Stimulated activated memory B cell treated with anti-CD40 and anti-IgM and Interleukin-4, amounts not matched to agents 10 μg/mL and 1 μg/mL and 100 μg/mL, for 72 hours (primary cell): Measurements from ENCODE around the gene RPL23.
A peak's percentile ranks its signal among the peaks of the same experiment; 100 is the strongest.

ENCODE experiments used
- ATAC-seq: fragments of 150-1000 bp; cut with Tn5 transposase; 2 replicates; pipeline ENCODE4 v1.10.0; 2021
- H3K27ac Mint-ChIP-seq: one replicate; pipeline ENCODE4 v1.8.0; 2022; ENCODE audit warnings: mild to moderate bottlenecking, mixed read lengths
- H3K27me3 Mint-ChIP-seq: one replicate; pipeline ENCODE4 v1.8.0; 2022; ENCODE audit warnings: mixed read lengths
- H3K36me3 Mint-ChIP-seq: one replicate; pipeline ENCODE4 v1.8.0; 2022; ENCODE audit warnings: mixed read lengths
- H3K4me1 Mint-ChIP-seq: one replicate; pipeline ENCODE4 v1.8.0; 2022; ENCODE audit warnings: mixed read lengths
- H3K4me3 Mint-ChIP-seq: one replicate; pipeline ENCODE4 v1.8.0; 2022; ENCODE audit warnings: mild to moderate bottlenecking, moderate library complexity, mixed read lengths
- H3K9me3 Mint-ChIP-seq: one replicate; pipeline ENCODE4 v1.8.0; 2022; ENCODE audit warnings: mixed read lengths

The RPL23 gene

DNA sequence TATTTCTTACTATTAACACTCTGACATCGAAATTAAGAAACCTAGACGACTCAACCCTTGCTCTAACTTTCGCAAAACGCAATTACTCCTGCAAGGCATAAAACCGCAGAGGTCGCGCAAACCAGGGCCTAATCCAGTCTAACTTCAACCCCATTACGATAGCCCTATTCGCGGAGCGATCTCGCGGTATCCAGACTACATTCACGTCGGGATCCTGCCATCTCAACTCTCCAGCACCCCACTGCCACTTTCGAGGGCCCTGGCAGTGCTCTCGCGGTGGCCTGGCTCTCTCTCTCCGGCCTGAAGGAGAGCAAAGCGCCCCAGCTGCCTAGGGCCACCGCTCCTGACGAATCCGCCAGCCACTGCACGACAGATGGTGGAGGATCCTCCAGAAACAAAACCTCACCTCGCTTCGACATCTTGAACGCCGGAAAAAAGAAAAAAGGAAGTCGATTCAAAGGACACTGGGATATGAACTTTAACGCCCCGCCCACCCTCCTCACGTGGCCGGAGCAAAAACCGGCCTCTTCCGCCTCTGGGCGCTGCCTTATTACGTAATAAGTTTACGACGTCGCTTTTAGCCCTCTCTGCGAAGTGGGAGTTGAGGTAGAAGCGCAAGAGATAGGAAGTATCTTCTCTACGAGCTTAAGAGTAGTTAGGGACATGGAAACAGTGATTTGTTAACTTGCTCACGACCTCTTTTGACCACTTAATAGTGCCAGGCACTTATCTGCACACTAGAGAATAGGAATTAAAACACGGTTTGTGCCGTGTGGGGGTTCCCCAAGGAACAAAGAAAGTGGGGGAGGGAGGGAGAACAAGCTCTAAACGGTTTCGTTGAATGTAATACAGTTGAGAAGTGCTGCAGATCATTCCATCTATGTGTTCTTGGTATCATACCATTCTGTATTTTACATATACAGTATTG, at the start of gene RPL23:
Gene RPL23, minus strand, starts transcription at position 430 of the 928 bp plus-strand sequence. Its CDS starts 11 bp downstream, at position 419.
- Mint-ChIP-seq H3K36me3 (peaks cover 47% of the 10 kb centered on the region), H3K9me3 (no peaks in the 10 kb centered on the region), H3K4me3 (peak within 1 kb of the TSS; percentile 99), H3K27me3 (no peaks in the 10 kb centered on the region), H3K27ac (peak within 1 kb of the TSS; percentile 100), H3K4me1 (peaks cover 56% of the 10 kb centered on the region)
- peak; percentile 97 for ATAC-seq

DNA sequence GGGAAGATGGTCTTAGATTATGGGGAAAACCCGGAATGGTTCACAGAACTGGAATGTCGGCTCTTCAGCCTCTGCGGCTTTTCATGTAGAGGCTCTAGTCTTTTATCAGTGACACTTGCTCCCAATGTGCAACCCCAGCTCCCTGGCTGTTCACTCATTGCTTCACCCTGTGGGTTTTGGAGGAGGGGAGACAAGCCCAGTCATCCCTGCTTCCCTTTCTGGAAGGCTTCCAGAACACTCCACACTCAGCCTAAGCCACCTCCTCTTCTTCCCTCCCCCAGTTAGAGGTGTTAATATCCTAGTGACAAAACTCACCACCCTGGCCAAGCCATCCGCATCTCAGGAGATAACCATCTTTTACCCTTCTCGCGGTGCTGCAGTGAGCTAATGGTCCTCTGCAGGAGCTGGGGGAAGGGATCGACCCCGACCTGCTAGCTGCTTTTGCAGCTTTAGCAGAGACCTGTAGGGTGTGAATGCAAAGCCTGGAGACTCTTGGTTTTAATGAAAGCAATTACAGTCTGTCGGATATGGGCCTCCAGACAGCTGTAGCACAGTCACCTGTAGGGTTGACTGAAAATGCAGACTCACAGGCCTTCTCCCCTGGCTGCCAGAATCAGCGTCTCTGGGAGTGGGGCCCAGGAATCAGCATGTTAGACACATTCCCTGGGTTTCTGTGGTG, 47.6 kb upstream of the RPL23 start:
- no peak for ATAC-seq
- peaks cover 26% of the 10 kb centered on the region for H3K36me3 Mint-ChIP-seq
- H3K27me3 Mint-ChIP-seq = no peaks in the 10 kb centered on the region
- no peak overlapping the region for H3K27ac Mint-ChIP-seq
- peaks cover 41% of the 10 kb centered on the region for H3K4me1 Mint-ChIP-seq
- no peaks in the 10 kb centered on the region for H3K9me3 Mint-ChIP-seq
- H3K4me3 Mint-ChIP-seq = no peak overlapping the region

DNA sequence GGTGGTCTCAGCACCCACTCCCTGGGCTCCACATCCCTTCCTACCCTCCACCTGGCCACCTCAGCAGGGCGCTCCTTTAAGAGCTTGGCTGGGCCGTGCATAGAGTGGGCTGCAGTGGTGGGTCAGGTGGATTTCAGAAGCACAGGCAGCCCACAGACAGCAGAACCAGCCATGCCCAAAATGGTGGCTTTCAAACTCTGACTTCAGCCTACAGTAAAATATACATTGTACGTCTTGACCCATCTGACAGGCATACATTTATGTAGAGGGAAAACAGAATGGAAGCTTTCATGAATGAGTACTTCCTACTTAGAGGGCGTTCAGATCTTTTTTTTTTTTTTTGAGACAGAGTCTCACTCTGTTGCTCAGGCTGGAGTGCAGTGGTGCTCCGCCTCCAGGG, 45.9 kb upstream of the RPL23 start:
- ATAC-seq = peak; percentile 37
- peaks cover 36% of the 10 kb centered on the region for H3K36me3 Mint-ChIP-seq
- peak overlapping the region; percentile 91 for H3K27ac Mint-ChIP-seq
- H3K4me1 Mint-ChIP-seq = peaks cover 28% of the 10 kb centered on the region
- H3K9me3 Mint-ChIP-seq = no peaks in the 10 kb centered on the region
- no peaks in the 10 kb centered on the region for H3K27me3 Mint-ChIP-seq
- H3K4me3 Mint-ChIP-seq = peak overlapping the region; percentile 63

DNA sequence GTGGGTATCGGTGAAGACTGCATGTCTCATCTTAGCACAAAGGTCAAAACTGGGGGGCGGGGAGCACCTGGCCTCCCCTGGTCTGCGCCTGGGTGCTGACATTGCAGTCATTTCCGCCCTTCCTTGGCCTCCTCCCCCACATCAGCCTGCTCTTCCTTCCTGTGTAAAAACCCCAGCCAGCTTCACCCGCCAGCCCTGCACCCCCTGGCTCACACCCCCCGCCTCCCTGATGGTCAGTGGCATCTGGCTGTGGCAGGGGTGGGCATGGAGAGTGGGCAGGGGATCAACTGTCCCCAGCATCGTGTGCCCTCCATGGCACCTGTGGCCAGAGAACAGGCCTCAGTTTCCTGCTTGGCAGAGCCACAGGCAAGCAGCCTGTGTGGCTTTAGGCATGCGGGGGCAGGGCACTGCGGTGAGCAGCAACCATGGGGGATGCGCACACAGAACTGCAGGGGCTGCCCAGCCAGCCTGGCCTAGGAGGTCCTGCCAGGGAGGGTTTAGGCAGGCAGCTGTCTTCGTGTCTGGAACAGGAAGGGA, 45.4 kb upstream of the RPL23 start:
- H3K27me3 Mint-ChIP-seq = no peaks in the 10 kb centered on the region
- peak; percentile 96 for ATAC-seq
- H3K4me3 Mint-ChIP-seq = peak overlapping the region; percentile 63
- no peaks in the 10 kb centered on the region for H3K9me3 Mint-ChIP-seq
- peaks cover 42% of the 10 kb centered on the region for H3K36me3 Mint-ChIP-seq
- H3K27ac Mint-ChIP-seq = peak overlapping the region; percentile 91
- peaks cover 33% of the 10 kb centered on the region for H3K4me1 Mint-ChIP-seq

GRCh38 chr17:38898291-38898679, 44.8 kb upstream of the RPL23 start:
- peak; percentile 44 for ATAC-seq
- H3K27me3 Mint-ChIP-seq = no peaks in the 10 kb centered on the region
- H3K4me3 Mint-ChIP-seq = peak overlapping the region; percentile 63
- H3K36me3 Mint-ChIP-seq = peaks cover 41% of the 10 kb centered on the region
- H3K27ac Mint-ChIP-seq = peak overlapping the region; percentile 91
- H3K4me1 Mint-ChIP-seq = peaks cover 39% of the 10 kb centered on the region
- H3K9me3 Mint-ChIP-seq = no peaks in the 10 kb centered on the region

DNA sequence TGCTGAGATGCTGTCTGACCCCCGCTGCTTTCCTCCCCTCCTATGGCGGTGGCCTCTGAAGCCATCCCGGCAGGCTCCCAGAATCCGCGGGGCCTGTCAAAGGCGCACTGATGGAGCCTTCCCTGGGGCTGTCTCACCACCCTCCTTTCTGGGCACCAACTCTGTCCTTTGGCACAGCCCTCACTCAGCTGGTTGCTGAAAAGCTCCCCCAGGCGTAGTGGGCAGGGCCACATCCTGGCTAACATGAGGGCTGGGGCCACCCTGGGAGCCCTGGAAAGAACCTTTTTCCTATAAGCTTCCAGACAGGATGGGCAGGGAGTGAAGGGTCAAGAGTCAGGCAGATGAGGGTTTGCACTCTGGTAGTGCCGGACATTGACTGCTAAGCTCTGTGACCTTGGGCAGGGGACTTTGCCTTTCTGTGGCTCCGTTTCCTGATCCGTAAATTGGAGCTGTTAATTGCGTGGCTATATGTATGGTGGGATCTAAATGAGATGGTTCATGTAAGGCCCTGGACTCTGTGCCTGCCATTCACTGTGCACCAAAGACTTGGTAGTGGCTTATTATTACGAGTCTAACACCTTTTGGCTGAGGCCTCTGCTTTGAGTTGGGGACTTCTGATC, 44.3 kb upstream of the RPL23 start:
- Mint-ChIP-seq H3K27me3 (no peaks in the 10 kb centered on the region), H3K4me3 (peak overlapping the region; percentile 63), H3K36me3 (peaks cover 38% of the 10 kb centered on the region), H3K4me1 (peaks cover 44% of the 10 kb centered on the region), H3K27ac (peak overlapping the region; percentile 91), H3K9me3 (no peaks in the 10 kb centered on the region)
- no peak for ATAC-seq

- Mint-ChIP-seq H3K4me1 (peaks cover 50% of the 10 kb centered on the region), H3K4me3 (no peak overlapping the region), H3K36me3 (peaks cover 44% of the 10 kb centered on the region), H3K27me3 (no peaks in the 10 kb centered on the region), H3K9me3 (no peaks in the 10 kb centered on the region), H3K27ac (peak overlapping the region; percentile 91)
- no peak for ATAC-seq
Observed at GRCh38 chr17:38897176-38897575, 43.7 kb upstream of the RPL23 start.

- Mint-ChIP-seq H3K27ac (peak overlapping the region; percentile 46), H3K36me3 (peaks cover 51% of the 10 kb centered on the region), H3K4me1 (peaks cover 57% of the 10 kb centered on the region), H3K4me3 (no peak overlapping the region), H3K9me3 (no peaks in the 10 kb centered on the region), H3K27me3 (no peaks in the 10 kb centered on the region)
- ATAC-seq = no peak
Observed at GRCh38 chr17:38896346-38896954, 42.9 kb upstream of the RPL23 start.

DNA sequence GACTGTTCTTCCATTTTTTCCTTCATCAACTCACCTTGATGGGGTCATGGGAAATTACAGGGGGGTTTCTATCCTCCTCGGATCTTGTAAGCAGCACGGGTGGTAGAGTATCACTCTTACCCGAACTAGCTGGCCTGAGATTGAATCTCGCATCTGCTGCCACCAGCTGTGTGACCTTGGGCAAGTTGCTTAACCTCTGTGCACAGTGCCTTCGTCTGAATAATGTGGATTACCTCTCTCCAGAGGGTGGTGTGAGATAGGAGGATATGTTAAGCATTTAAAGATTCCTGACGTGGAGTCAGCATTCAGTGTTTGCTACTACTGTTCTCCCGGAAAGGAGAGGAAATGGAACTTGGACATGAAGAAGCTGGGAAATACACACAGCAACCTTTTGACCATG, 40.8 kb upstream of the RPL23 start:
- Mint-ChIP-seq H3K4me3 (no peak overlapping the region), H3K36me3 (peaks cover 55% of the 10 kb centered on the region), H3K9me3 (no peaks in the 10 kb centered on the region), H3K4me1 (peaks cover 68% of the 10 kb centered on the region), H3K27me3 (no peaks in the 10 kb centered on the region), H3K27ac (peak overlapping the region; percentile 86)
- no peak for ATAC-seq

DNA sequence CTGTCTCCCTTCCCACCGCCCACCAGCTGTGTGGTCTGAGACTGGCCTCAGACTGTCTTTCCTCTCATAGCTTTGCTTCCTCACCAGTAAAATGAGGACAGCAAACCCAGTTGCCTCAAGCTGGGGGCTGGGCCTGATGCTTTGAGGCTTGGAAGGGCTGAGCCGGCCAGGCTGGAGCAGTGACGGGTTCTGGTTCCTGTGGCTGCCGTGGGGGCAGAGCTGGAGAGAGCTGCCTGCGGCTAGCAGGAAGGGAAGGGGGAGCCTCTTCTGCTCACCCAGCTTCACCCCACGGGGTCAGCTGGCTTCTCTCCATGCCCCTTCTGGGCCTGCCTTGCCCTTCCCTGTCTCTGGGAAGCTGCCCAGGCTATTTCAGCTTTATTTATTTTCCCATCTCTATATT, 40.1 kb upstream of the RPL23 start:
- no peaks in the 10 kb centered on the region for H3K27me3 Mint-ChIP-seq
- no peak for ATAC-seq
- H3K36me3 Mint-ChIP-seq = peaks cover 55% of the 10 kb centered on the region
- peaks cover 62% of the 10 kb centered on the region for H3K4me1 Mint-ChIP-seq
- H3K27ac Mint-ChIP-seq = peak overlapping the region; percentile 86
- H3K9me3 Mint-ChIP-seq = no peaks in the 10 kb centered on the region
- H3K4me3 Mint-ChIP-seq = no peak overlapping the region

DNA sequence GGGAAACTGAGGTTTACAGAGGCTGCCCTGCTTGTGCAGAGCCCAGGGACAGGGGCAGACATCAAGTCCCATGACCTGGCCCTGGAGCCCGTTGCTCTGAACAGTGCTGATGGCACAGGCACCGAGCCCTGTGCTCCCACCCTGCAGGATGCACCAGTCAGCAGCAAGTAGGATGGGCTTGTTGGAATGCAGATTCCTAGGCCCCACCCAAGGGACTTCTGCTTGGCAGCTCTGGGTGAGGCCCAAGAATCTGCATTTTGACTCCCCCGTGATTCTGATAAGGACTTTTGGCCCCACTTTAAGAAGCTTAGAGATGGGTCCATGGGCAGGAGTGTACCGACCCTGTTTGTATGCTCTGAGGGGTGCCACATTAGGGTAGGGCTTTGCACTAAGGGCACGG, 39.6 kb upstream of the RPL23 start:
- peaks cover 57% of the 10 kb centered on the region for H3K4me1 Mint-ChIP-seq
- no peaks in the 10 kb centered on the region for H3K9me3 Mint-ChIP-seq
- peak overlapping the region; percentile 86 for H3K27ac Mint-ChIP-seq
- ATAC-seq = no peak
- no peak overlapping the region for H3K4me3 Mint-ChIP-seq
- H3K36me3 Mint-ChIP-seq = peaks cover 55% of the 10 kb centered on the region
- H3K27me3 Mint-ChIP-seq = no peaks in the 10 kb centered on the region

GRCh38 chr17:38892620-38893019, 39.1 kb upstream of the RPL23 start:
- Mint-ChIP-seq H3K4me1 (peaks cover 55% of the 10 kb centered on the region), H3K27me3 (no peaks in the 10 kb centered on the region), H3K36me3 (peaks cover 52% of the 10 kb centered on the region), H3K27ac (peak overlapping the region; percentile 86), H3K9me3 (no peaks in the 10 kb centered on the region), H3K4me3 (no peak overlapping the region)
- ATAC-seq = no peak

DNA sequence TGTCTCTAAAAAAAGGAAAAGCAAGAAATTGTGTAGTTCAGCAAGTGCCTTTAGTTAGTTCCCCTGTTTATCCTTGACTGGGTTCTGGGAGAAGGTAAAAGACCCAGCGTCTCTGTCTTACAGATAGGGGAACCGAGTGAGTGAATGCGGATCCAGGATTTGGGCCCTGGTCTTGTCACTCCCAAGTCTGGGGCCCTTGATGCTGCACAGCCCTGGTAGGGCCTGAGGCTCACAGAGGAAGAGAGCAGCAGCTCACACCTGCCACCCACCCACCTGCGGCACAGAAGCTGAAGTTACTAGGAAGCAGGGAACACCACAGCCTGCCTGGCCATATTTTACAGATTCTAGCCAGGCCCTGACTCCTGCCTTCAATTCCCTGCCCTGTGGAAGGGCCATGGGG, 38.6 kb upstream of the RPL23 start:
- H3K9me3 Mint-ChIP-seq = no peaks in the 10 kb centered on the region
- H3K4me3 Mint-ChIP-seq = no peak overlapping the region
- H3K4me1 Mint-ChIP-seq = peaks cover 55% of the 10 kb centered on the region
- H3K36me3 Mint-ChIP-seq = peaks cover 49% of the 10 kb centered on the region
- peak; percentile 72 for ATAC-seq
- peak overlapping the region; percentile 86 for H3K27ac Mint-ChIP-seq
- H3K27me3 Mint-ChIP-seq = no peaks in the 10 kb centered on the region

- ATAC-seq = peak; percentile 68
- H3K4me3 Mint-ChIP-seq = no peak overlapping the region
- H3K4me1 Mint-ChIP-seq = peaks cover 59% of the 10 kb centered on the region
- H3K36me3 Mint-ChIP-seq = peaks cover 47% of the 10 kb centered on the region
- peak overlapping the region; percentile 86 for H3K27ac Mint-ChIP-seq
- H3K9me3 Mint-ChIP-seq = no peaks in the 10 kb centered on the region
- no peaks in the 10 kb centered on the region for H3K27me3 Mint-ChIP-seq
Observed at GRCh38 chr17:38891441-38891840, 37.9 kb upstream of the RPL23 start.

- no peak for ATAC-seq
Observed at GRCh38 chr17:38890410-38890746, 36.9 kb upstream of the RPL23 start.

More at GRCh38 chr17:38890410-38890746, 36.9 kb upstream of the RPL23 start:
- Mint-ChIP-seq H3K4me1 (peaks cover 70% of the 10 kb centered on the region), H3K36me3 (peaks cover 38% of the 10 kb centered on the region), H3K27me3 (no peaks in the 10 kb centered on the region), H3K27ac (peak overlapping the region; percentile 86), H3K4me3 (no peak overlapping the region), H3K9me3 (no peaks in the 10 kb centered on the region)
